LNCaP clone FGC (cell line): ENCODE results near the gene PACRG.
"Not testable (repeated sequence)": the region's sequence is repeated elsewhere in the genome, so short reads cannot be mapped to it uniquely, and the experiment has no call there.

Experiments
- DNase-seq: peaks from one replicate; pipeline ENCODE4 v3.0.0-alpha.2; 2011; ENCODE audit warnings: low read depth
- H3K4me3 ChIP-seq: 2 replicates; pipeline ENCODE4 v1.5.1; 2011; ENCODE audit warnings: mild to moderate bottlenecking, low read depth, low read length, control low read depth
- CTCF ChIP-seq: IDR thresholded peaks from 2 replicates; pipeline ENCODE4 v1.5.1; 2012; ENCODE audit warnings: mild to moderate bottlenecking; ENCODE audit not compliant: control insufficient read depth, insufficient read depth; ENCODE audit errors: extremely low read depth

Gene PACRG

GRCh38 chr6:162970246-162970645 lies 242.5 kb downstream of the PACRG start:
- no peak for DNase-seq
- no peak for TF ChIP-seq CTCF
- H3K4me3 ChIP-seq = no peak overlapping the region

- DNase-seq = no peak
- no peak for TF ChIP-seq CTCF
- no peak overlapping the region for H3K4me3 ChIP-seq
Measured at GRCh38 chr6:162971356-162971755, 243.6 kb downstream of the PACRG start.

GRCh38 chr6:162973151-162973872 lies 245.5 kb downstream of the PACRG start:
- no peak for TF ChIP-seq CTCF
- no peak for DNase-seq
- no peak overlapping the region for H3K4me3 ChIP-seq

GRCh38 chr6:162973980-162974379 lies 246.2 kb downstream of the PACRG start:
- no peak for TF ChIP-seq CTCF
- no peak for DNase-seq
- no peak overlapping the region for H3K4me3 ChIP-seq

GRCh38 chr6:162974685-162975084 lies 246.9 kb downstream of the PACRG start:
- DNase-seq = no peak
- H3K4me3 ChIP-seq = no peak overlapping the region
- TF ChIP-seq CTCF = no peak

- DNase-seq = no peak
- TF ChIP-seq CTCF = no peak
- H3K4me3 ChIP-seq = no peak overlapping the region
Measured at GRCh38 chr6:162976141-162976540, 248.4 kb downstream of the PACRG start.

GRCh38 chr6:162983234-162983633 lies 255.5 kb downstream of the PACRG start:
- not testable (repeated sequence) for H3K4me3 ChIP-seq, DNase-seq

GRCh38 chr6:162998777-162999176 lies 271.0 kb downstream of the PACRG start:
- H3K4me3 ChIP-seq = no peak overlapping the region
- DNase-seq = no peak
- TF ChIP-seq CTCF = no peak
